ENCODE measurements around the gene TNFAIP8L1.

TNFAIP8L1 gene

DNA sequence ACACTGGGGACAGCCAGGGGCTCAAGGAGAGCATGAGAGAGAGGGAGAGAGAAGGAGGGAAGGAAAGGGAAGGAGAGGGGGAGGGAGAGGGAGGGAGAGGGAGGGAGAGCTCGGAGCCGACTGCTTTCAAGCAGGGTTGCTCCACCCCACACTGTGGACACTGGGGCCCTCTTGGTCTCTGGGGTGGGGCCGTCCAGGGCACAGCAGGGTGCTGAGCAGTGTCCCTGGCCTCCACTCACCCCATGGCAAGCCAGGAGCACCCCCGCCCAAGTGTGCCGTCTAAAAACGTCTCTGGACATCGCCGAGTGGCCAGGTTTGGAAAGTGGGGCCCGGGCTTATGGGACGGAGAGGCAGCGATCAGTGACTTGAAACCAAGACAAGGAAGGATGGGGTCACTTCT, 63.4 kb downstream of the TNFAIP8L1 start:
- no peak overlapping the region for H3K27ac ChIP-seq (ENCODE audit: low read depth, low read length, poor library complexity, severe bottlenecking)
- peaks cover 53% of the 10 kb centered on the region for H3K36me3 ChIP-seq (ENCODE audit: insufficient read depth, low read length)
- TF ChIP-seq, protein P1, sequence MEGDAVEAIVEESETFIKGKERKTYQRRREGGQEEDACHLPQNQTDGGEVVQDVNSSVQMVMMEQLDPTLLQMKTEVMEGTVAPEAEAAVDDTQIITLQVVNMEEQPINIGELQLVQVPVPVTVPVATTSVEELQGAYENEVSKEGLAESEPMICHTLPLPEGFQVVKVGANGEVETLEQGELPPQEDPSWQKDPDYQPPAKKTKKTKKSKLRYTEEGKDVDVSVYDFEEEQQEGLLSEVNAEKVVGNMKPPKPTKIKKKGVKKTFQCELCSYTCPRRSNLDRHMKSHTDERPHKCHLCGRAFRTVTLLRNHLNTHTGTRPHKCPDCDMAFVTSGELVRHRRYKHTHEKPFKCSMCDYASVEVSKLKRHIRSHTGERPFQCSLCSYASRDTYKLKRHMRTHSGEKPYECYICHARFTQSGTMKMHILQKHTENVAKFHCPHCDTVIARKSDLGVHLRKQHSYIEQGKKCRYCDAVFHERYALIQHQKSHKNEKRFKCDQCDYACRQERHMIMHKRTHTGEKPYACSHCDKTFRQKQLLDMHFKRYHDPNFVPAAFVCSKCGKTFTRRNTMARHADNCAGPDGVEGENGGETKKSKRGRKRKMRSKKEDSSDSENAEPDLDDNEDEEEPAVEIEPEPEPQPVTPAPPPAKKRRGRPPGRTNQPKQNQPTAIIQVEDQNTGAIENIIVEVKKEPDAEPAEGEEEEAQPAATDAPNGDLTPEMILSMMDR (IDR thresholded peaks at IDR 0.05; ENCODE audit: low read length), result no peak
- TF ChIP-seq EZH2 (IDR thresholded peaks at IDR 0.05; ENCODE audit: borderline replicate concordance, low read length), result no peak
- H4K20me1 ChIP-seq (ENCODE audit: insufficient read depth, low read length), result no peaks in the 10 kb centered on the region
- H3K4me2 ChIP-seq (ENCODE audit: low read length), result no peak overlapping the region
- no peak overlapping the region for H3K9ac ChIP-seq (ENCODE audit: low read length)
- no peaks in the 10 kb centered on the region for H3K4me1 ChIP-seq (ENCODE audit: insufficient read depth, low read length, severe bottlenecking)
- no peaks in the 10 kb centered on the region for H3K79me2 ChIP-seq (ENCODE audit: insufficient read depth, low read length)
- H2AFZ ChIP-seq (ENCODE audit: low read length), result no peak overlapping the region
- no peaks in the 10 kb centered on the region for H3K27me3 ChIP-seq (ENCODE audit: insufficient read depth, low read length)
- H3K9me2 ChIP-seq (ENCODE audit: low read depth, low read length), result no peaks in the 10 kb centered on the region
- no peaks in the 10 kb centered on the region for H3K9me3 ChIP-seq (ENCODE audit: low read length)
- no peaks in the 10 kb centered on the region for H3F3A ChIP-seq (ENCODE audit: insufficient read depth, low read length)
- no peak overlapping the region for H3K4me3 ChIP-seq (ENCODE audit: low read depth, low read length, poor library complexity, severe bottlenecking)

DNA sequence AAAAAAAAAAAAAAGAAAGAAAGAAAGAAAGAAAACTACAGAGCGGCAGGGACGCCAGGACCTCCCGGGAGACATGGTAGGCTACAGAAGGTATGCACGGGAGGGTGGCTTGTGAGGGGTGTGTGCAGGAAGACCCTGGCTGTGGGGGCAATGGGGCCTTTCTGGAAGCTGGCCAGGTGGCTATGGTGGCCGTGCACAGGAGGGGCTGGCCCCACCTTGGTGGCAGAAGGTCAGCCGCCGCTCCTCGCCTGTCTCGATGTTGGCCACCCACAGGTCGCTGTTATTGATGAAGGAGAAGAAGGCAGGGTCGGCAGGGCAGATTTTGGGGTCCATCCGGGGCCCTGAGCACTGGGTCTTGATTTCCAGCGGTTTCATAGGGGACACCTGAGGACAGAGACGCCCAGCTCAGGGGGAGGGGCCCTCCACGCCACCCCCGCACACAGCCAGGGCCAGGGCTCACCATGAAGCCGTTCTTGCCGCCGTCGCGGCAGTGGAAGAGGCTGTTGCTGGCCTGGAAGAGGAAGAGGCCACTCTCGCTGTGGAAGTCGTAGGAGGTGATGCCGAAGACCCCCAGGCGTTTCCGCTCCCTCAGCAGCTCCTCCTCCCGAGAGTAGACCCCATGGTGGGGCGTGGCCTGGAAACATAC, 64.5 kb downstream of the TNFAIP8L1 start:
- no peaks in the 10 kb centered on the region for H3K79me2 ChIP-seq (ENCODE audit: insufficient read depth, low read length)
- H3F3A ChIP-seq (ENCODE audit: insufficient read depth, low read length), result no peaks in the 10 kb centered on the region
- H3K9me2 ChIP-seq (ENCODE audit: low read depth, low read length), result no peaks in the 10 kb centered on the region
- no peak overlapping the region for H2AFZ ChIP-seq (ENCODE audit: low read length)
- no peaks in the 10 kb centered on the region for H3K9me3 ChIP-seq (ENCODE audit: low read length)
- H3K9ac ChIP-seq (ENCODE audit: low read length), result no peak overlapping the region
- peaks cover 46% of the 10 kb centered on the region for H3K36me3 ChIP-seq (ENCODE audit: insufficient read depth, low read length)
- no peaks in the 10 kb centered on the region for H3K4me1 ChIP-seq (ENCODE audit: insufficient read depth, low read length, severe bottlenecking)
- H4K20me1 ChIP-seq (ENCODE audit: insufficient read depth, low read length), result no peaks in the 10 kb centered on the region
- H3K27ac ChIP-seq (ENCODE audit: low read depth, low read length, poor library complexity, severe bottlenecking), result no peak overlapping the region
- no peak overlapping the region for H3K4me2 ChIP-seq (ENCODE audit: low read length)
- no peaks in the 10 kb centered on the region for H3K27me3 ChIP-seq (ENCODE audit: insufficient read depth, low read length)
- no peak overlapping the region for H3K4me3 ChIP-seq (ENCODE audit: low read depth, low read length, poor library complexity, severe bottlenecking)
- TF ChIP-seq EZH2 (IDR thresholded peaks at IDR 0.05; ENCODE audit: borderline replicate concordance, low read length), result no peak
- TF ChIP-seq, protein P1 (IDR thresholded peaks at IDR 0.05; ENCODE audit: low read length), result no peak

DNA sequence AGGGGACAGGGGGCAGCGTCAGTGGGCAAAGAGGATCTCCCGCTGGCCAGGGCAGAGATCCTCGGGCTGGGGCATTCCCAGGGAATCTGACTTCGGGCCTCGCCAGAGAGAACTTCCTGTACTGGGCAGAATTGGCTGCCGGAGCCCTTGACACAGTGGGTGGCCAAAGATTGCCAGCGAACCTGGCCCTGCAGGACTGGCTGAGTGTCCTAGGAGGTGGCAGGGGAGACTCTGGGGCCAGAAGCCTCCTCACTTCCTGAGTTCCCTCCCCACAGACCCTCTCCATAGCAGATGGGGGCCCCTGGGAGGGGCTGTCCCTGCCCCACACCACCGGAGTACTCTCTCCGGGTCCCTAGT, 65.0 kb downstream of the TNFAIP8L1 start:
- Histone ChIP-seq H3K36me3 (ENCODE audit: insufficient read depth, low read length) (peaks cover 47% of the 10 kb centered on the region), H2AFZ (ENCODE audit: low read length) (no peak overlapping the region), H3K4me1 (ENCODE audit: insufficient read depth, low read length, severe bottlenecking) (no peaks in the 10 kb centered on the region), H3K9me3 (ENCODE audit: low read length) (no peaks in the 10 kb centered on the region), H3F3A (ENCODE audit: insufficient read depth, low read length) (no peaks in the 10 kb centered on the region), H3K4me2 (ENCODE audit: low read length) (no peak overlapping the region), H3K9ac (ENCODE audit: low read length) (no peak overlapping the region), H3K9me2 (ENCODE audit: low read depth, low read length) (no peaks in the 10 kb centered on the region), H3K27ac (ENCODE audit: low read depth, low read length, poor library complexity, severe bottlenecking) (no peak overlapping the region), H3K27me3 (ENCODE audit: insufficient read depth, low read length) (no peaks in the 10 kb centered on the region), H4K20me1 (ENCODE audit: insufficient read depth, low read length) (no peaks in the 10 kb centered on the region), H3K4me3 (ENCODE audit: low read depth, low read length, poor library complexity, severe bottlenecking) (no peak overlapping the region), H3K79me2 (ENCODE audit: insufficient read depth, low read length) (no peaks in the 10 kb centered on the region)
- TF ChIP-seq, protein P1 (IDR thresholded peaks at IDR 0.05; ENCODE audit: low read length), result no peak
- TF ChIP-seq EZH2 (IDR thresholded peaks at IDR 0.05; ENCODE audit: borderline replicate concordance, low read length), result no peak

Data from OCI-LY1 (cell line).